Ovary (tissue), 9 donors: Measurements from ENCODE around the gene ADISSP. TPM values are rescaled to one million over a fixed set of nuclear protein-coding genes. Genes with fewer than 3 reads are reported as not detected.

Experiments
- DNase-seq, 5 donors: peaks; one replicate each; pipeline ENCODE4 v3.0.0-alpha.2; 2019 to 2020
- H3K27ac ChIP-seq, 2 donors: fragments of 200-600 bp; one replicate each; pipeline versions ENCODE4 v1.5.1 to v1.8.0; 2019 to 2022
- H3K27me3 ChIP-seq: fragments of 200-600 bp; one replicate; pipeline ENCODE4 v1.8.0; 2022
- H3K36me3 ChIP-seq: fragments of 200-600 bp; sonication (generic); one replicate; pipeline ENCODE4 v1.5.1; 2019
- H3K4me1 ChIP-seq: one replicate; pipeline ENCODE4 v1.8.1; 2013; ENCODE audit warnings: mild to moderate bottlenecking, moderate library complexity; ENCODE audit not compliant: insufficient read depth
- H3K4me3 ChIP-seq: fragments of 200-600 bp; sonication (generic); one replicate; pipeline ENCODE4 v1.5.1; 2017
- H3K9me3 ChIP-seq, 2 donors: fragments of 200-600 bp in 1 of 2; sonication (generic) in 1 of 2; one replicate each; pipeline versions ENCODE4 v1.5.1 to v1.8.1; 2013 to 2019; ENCODE audit warnings: mild to moderate bottlenecking in 1 of 2, moderate library complexity in 1 of 2
- CTCF ChIP-seq, 3 donors: fragments of 450-650 bp in 2 of 3; fragments of 200-600 bp in 1 of 3; IDR thresholded peaks; one replicate each; pipeline versions ENCODE4 v1.5.1 to v1.8.0; 2016 to 2022; ENCODE audit warnings: antibody characterized with exemption in 3 of 3, mild to moderate bottlenecking in 1 of 3
- EP300 ChIP-seq: sonication (generic); formaldehyde crosslinking; IDR thresholded peaks from one replicate; pipeline ENCODE4 v1.6.1; 2017; ENCODE audit warnings: antibody characterized with exemption
- POLR2A ChIP-seq: fragments of 450-650 bp; IDR thresholded peaks from one replicate; pipeline ENCODE4 v1.6.1; 2017; ENCODE audit warnings: antibody characterized with exemption, mild to moderate bottlenecking, moderate library complexity
- WGBS, 3 donors: extraction: QIAGEN DNeasy Blood & Tissue Kit in 1 of 3; methylation state at CpG; one replicate each; pipeline versions ENCODE4 v1.1.5 to v1.1.7; 2013 to 2017; 5-methylcytosine and 5-hydroxymethylcytosine counted together
- intact Hi-C, 4 donors: fragments of 100-400 bp; cut with DNase I; formaldehyde crosslinking; loops; one replicate each; pipeline versions ENCODE4 v1.11.0 to v1.15.1; 2022 to 2023
- polyA plus RNA-seq, 2 donors: library from polyadenylated mRNA; stranded (reverse); fragments of 200-250 nt in 1 of 2; fragments of 350-450 nt in 1 of 2; fragmentation: Illumina TruSeq in 1 of 2; extraction: RNeasy Lipid Tissue Mini Kit (QIAGEN cat#74804) in 1 of 2; gene quantifications; one replicate each; pipeline ENCODE4 v1.2.3, GENCODE V29; 2013 to 2014
- total RNA-seq, 7 donors: library from RNA; depleted of rRNA in 2 of 7; stranded (reverse); fragments of >200 nt in 2 of 7; fragmentation: NEBNext Ultra II Directional in 3 of 7; extraction: Animal tissue kit (Norgen Biotek cat#: 25700) in 3 of 7; gene quantifications; one replicate each; pipeline versions ENCODE4 v1.1.0 to v1.2.4, GENCODE V29; 2016 to 2023
- donor health status: DM: no; HTN: no; CAD: no; lungs with moderate emphysema.
- donor health status: DM: no; HTN: no; CAD: no.
- donor health status: Bipolar disorder and iron deficiency.
- donor health status: DM: yes; HTN: yes; CAD: no.
- donor health status: DM: no; HTN: no; CAD: no.
- donor health status: DM: yes; HTN: yes; CAD: no.

Gene ADISSP
- total and polyA plus RNA-seq, 9 donors = 11.5 to 124 (median 69.1) TPM

DNA sequence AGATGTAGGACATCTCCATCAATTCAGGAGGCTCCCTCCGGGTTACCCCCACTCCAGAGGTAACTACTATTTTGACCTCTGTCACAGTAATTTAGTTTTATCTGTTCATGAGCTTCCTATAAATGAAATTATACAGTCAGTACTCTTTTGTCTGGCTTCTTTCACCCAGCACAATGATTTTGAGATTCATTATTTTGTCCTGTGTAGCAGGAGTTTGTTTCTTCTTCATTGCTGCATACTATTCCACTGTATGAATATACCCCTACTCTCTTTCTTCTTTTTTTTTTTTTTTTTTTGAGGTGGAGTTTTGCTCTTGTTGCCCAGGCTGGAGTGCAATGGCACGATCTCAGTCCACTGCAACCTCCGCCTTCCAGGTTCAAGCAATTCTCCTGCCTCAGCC, 41.0 kb upstream of the ADISSP start:
- Histone ChIP-seq H3K9me3 (no peaks in the 10 kb centered on the region), H3K27me3 (no peaks in the 10 kb centered on the region), H3K4me1 (peaks cover 24% of the 10 kb centered on the region), H3K36me3 (no peaks in the 10 kb centered on the region), H3K27ac (peak overlapping the region; percentile 92 to 94), H3K4me3 (no peak overlapping the region)
- TF ChIP-seq CTCF (IDR thresholded peaks at IDR 0.05) (no peak), POLR2A (no peak), EP300 (no peak)
- intact Hi-C loops = no loop called here
- no peak for DNase-seq
- 78 to 87% (median 82%) methylated on average over 3 of the region's 3 CpGs for WGBS, 3 donors

DNA sequence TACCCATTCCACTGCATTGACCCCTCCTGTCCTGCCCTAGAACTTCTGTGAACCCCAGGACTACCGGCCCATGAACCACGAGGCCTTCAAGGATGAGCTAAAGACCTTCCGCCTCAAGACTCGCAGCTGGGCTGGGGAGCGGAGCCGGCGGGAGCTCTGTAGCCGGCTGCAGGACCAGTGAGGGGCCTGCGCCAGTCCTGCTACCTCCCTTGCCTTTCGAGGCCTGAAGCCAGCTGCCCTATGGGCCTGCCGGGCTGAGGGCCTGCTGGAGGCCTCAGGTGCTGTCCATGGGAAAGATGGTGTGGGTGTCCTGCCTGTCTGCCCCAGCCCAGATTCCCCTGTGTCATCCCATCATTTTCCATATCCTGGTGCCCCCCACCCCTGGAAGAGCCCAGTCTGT, 37.2 kb upstream of the ADISSP start:
- H3K4me1 ChIP-seq = peaks cover 16% of the 10 kb centered on the region
- intact Hi-C loops = no loop called here
- no peak for TF ChIP-seq POLR2A
- TF ChIP-seq CTCF (IDR thresholded peaks at IDR 0.05) = no peak
- TF ChIP-seq EP300 = no peak
- H3K27me3 ChIP-seq = no peaks in the 10 kb centered on the region
- DNase-seq = peak in 1 of 5 donors; percentile 34
- H3K4me3 ChIP-seq = no peak overlapping the region
- H3K9me3 ChIP-seq = no peaks in the 10 kb centered on the region
- WGBS, 3 donors = 85 to 89% (median 86%) methylated on average over 11 of the region's 11 CpGs
- H3K36me3 ChIP-seq = no peaks in the 10 kb centered on the region
- H3K27ac ChIP-seq = peak overlapping the region; percentile 58 to 94

GRCh38 chr20:3804254-3804751, 36.8 kb upstream of the ADISSP start:
- WGBS, 3 donors = 82 to 89% (median 84%) methylated on average over 11 of the region's 11 CpGs
- intact Hi-C loops = no loop called here
- no peak overlapping the region for H3K4me3 ChIP-seq
- H3K27me3 ChIP-seq = no peaks in the 10 kb centered on the region
- H3K4me1 ChIP-seq = peaks cover 16% of the 10 kb centered on the region
- no peak for TF ChIP-seq EP300
- no peak for TF ChIP-seq CTCF (IDR thresholded peaks at IDR 0.05)
- TF ChIP-seq POLR2A = no peak
- peak in 1 of 5 donors; percentile 24 for DNase-seq
- H3K36me3 ChIP-seq = no peaks in the 10 kb centered on the region
- H3K9me3 ChIP-seq = no peaks in the 10 kb centered on the region
- H3K27ac ChIP-seq = no peak overlapping the region

- Histone ChIP-seq H3K27ac (no peak overlapping the region), H3K27me3 (no peaks in the 10 kb centered on the region), H3K4me3 (no peak overlapping the region), H3K4me1 (peaks cover 16% of the 10 kb centered on the region), H3K36me3 (no peaks in the 10 kb centered on the region), H3K9me3 (no peaks in the 10 kb centered on the region)
- DNase-seq = peak in 1 of 5 donors; percentile 31
- WGBS, 3 donors = 83 to 95% (median 94%) methylated on average over 6 of the region's 6 CpGs
- TF ChIP-seq POLR2A (no peak), CTCF (IDR thresholded peaks at IDR 0.05) (no peak), EP300 (no peak)
- intact Hi-C loops = no loop called here
Measured at GRCh38 chr20:3803854-3804253, 36.3 kb upstream of the ADISSP start.
